GM21717 (cell line): ENCODE results near the gene MEX3A.

Source experiments
- ATAC-seq: cut with Tn5 transposase; IDR thresholded peaks from one replicate; pipeline ENCODE4 v1.9.1; 2021; ENCODE audit warnings: mild to moderate bottlenecking, moderate library complexity; ENCODE audit not compliant: unreplicated experiment

The MEX3A gene

GRCh38 chr1:156103521-156103947 is 21.3 kb upstream of the MEX3A start:
- ATAC-seq: no peak

GRCh38 chr1:156102633-156103511 is 20.6 kb upstream of the MEX3A start:
- ATAC-seq: no peak

- no peak for ATAC-seq
Observed at GRCh38 chr1:156101880-156102279, 19.6 kb upstream of the MEX3A start.

GRCh38 chr1:156100205-156100995 is 18.1 kb upstream of the MEX3A start:
- no peak for ATAC-seq

GRCh38 chr1:156099282-156099681 is 17.0 kb upstream of the MEX3A start:
- ATAC-seq: no peak

- ATAC-seq: no peak
Observed at GRCh38 chr1:156098784-156099183, 16.5 kb upstream of the MEX3A start.

- no peak for ATAC-seq
Observed at GRCh38 chr1:156097499-156098178, 15.4 kb upstream of the MEX3A start.

- ATAC-seq: peak; percentile 54
Observed at GRCh38 chr1:156096640-156097391, 14.6 kb upstream of the MEX3A start.

GRCh38 chr1:156095906-156096508 is 13.7 kb upstream of the MEX3A start:
- no peak for ATAC-seq

GRCh38 chr1:156091610-156092009 is 9.3 kb upstream of the MEX3A start:
- ATAC-seq: no peak

GRCh38 chr1:156090840-156091188 is 8.5 kb upstream of the MEX3A start:
- no peak for ATAC-seq

- no peak for ATAC-seq
Observed at GRCh38 chr1:156090138-156090839, 8.0 kb upstream of the MEX3A start.

GRCh38 chr1:156089704-156090103 is 7.4 kb upstream of the MEX3A start:
- no peak for ATAC-seq

- no peak for ATAC-seq
Observed at GRCh38 chr1:156086256-156086662, 4.0 kb upstream of the MEX3A start.

GRCh38 chr1:156083800-156084790 is 1.8 kb upstream of the MEX3A start:
- no peak for ATAC-seq

- ATAC-seq: no peak
Observed at GRCh38 chr1:156081917-156082308, 352 bp downstream of the MEX3A start.

- no peak for ATAC-seq
Observed at GRCh38 chr1:156081180-156081916, 917 bp downstream of the MEX3A start.

GRCh38 chr1:156080863-156081179 is 1.4 kb downstream of the MEX3A start:
- ATAC-seq: no peak
